Measurements from ENCODE around the gene NKX2-8. TPM values are rescaled to one million over a fixed set of nuclear protein-coding genes. Genes with fewer than 3 reads are reported as not detected.
A peak's percentile ranks its signal among the peaks of the same experiment; 100 is the strongest.

The NKX2-8 gene
- not detected in 2 replicates for total RNA-seq (2014; rRNA removed; shearing (Covaris generic))

DNA sequence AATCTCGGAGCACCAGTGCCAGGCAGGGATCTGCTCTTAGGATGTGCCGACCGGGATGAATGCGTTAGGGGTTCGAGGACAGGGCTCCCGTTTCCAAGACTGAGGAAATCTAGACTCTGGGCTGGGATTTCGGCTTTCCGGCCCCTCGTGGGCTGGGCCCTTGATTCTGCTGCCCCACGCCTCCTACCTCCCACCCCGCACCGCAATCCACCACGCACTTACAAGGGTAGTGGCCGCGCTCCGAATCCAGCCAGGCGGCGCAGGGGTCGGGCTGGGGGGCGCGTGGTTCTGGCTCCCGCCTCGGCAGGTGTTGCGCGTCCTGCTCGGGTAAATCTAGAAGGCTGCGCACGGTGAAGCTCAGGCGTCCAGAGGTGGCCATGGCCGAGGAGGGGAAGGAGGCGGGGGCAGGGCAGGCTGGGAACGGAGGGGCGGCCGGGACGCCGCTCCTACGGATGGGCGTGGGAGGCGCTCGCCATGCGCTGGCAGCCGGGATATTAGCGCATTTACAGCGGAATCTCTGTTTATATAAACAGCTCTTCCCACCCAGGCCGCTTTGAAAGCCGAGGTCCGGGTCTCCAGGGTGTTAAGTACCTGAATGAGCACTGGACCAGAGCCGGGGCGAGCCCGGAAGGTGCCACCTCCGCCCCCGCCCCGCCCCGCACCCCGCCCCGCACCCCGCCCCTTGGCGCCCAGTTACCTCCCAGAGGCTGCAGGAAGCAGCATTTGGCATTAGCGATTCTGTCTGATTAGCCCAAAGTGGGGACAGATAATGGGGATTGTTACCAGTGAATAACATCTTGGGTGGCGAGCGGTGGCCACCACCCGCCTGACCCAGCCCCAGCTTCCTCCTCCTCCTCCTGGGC, at the start of gene NKX2-8:
TSS of gene NKX2-8 (minus strand) at position 604 of the 863 bp plus-strand sequence. CDS start at position 379, 225 bp downstream.
- no peak for DNase-seq (ENCODE audit: low spot score)

DNA sequence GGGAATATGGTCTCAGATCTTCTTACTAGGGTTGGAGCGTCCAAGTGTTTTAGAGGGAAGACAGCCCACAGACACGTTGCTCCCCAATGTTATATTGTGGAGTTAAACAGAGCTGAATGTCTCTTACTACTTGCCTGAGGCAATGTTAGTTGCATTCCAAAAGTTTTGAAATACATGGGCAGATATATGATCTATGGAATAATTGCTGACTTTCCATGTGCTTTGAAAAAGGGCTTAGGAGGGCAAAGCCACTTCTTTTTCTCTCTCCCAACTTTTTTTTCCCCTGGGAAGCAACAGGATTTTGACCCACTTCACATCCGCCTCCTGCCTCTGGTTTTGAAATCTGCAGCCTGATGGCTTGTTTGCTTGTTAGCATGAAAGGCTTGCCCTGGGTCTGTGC, 45.6 kb upstream of the NKX2-8 start:
- no peak for DNase-seq (ENCODE audit: low spot score)

DNA sequence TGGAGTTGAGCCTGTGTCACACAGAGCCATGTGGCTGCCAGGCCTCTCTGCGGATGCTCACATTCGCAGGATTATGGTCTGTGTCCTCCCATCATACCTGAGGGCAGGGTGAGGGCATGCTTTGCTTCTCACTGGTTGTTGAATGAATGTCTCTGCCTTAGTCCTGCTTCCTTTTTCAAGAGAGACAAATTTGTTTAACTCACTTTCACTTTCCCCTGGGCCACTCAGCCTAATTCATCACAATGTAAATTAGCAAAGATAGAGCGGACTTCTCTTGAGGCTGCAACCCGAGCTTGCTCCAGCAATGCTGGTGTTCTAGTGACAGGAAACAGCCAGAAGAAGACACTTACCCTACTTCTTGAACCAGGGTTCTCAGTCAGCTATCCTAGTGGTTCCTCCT, 43.7 kb upstream of the NKX2-8 start:
- DNase-seq (ENCODE audit: low spot score): no peak

DNA sequence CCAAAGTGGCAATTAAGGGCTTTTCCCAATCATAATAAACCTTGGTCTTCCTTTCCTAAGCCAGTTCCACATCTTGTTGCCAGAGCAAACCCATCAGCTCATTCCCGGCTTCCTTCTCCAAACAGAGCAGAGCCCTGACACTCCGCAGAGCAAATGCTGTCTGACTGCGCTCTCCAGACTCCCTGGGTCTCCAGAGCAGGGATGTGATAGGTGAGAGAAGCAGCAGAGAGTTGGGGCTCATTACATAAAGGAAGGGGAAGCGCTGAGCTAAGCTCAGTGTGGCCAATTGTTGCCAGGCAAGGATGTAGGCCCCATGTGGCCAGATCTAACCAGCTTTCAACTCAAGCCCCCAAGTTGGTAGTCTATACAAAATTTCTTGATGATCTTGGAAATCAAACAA, 43.0 kb upstream of the NKX2-8 start:
- no peak for DNase-seq (ENCODE audit: low spot score)

DNA sequence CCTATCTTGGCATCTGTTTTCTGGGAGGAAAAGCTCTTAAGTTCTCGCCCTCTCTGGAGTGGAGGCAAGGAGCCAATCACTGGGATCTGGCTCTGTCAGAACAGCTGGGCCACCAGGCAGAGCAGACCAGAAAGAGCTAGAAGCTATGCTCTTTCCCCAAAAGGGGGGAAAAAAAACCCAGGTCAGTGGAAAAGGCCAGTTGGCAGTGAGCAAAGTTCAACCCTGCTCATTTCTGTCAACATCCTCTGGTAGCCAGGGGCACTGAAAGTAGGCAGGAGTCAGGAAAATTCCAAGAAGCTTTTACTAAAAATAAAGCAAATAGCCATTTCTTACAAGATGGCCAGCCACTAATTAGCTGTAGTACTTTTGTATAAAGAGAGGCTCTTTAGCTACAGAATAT, 42.6 kb upstream of the NKX2-8 start:
- no peak for DNase-seq (ENCODE audit: low spot score)

DNA sequence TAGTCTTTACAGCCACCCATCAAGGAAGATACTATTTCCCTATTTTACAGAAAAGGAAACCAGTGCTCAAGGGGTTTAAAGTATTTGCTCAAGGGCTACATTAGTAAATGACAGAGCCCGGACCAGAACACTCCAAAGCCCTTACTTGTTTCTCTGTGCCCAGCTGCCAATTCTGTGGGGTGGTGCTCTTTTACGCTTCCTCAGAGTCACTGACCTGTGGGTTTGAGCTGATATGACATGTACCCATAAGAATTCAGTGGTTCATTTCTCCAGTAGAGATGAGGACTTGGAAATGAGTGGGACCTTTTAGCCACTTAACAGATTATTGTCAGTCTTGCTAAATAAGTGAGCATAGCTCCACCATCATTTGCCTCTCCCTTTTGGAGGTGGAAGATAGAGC, 37.4 kb upstream of the NKX2-8 start:
- no peak for DNase-seq (ENCODE audit: low spot score)

DNA sequence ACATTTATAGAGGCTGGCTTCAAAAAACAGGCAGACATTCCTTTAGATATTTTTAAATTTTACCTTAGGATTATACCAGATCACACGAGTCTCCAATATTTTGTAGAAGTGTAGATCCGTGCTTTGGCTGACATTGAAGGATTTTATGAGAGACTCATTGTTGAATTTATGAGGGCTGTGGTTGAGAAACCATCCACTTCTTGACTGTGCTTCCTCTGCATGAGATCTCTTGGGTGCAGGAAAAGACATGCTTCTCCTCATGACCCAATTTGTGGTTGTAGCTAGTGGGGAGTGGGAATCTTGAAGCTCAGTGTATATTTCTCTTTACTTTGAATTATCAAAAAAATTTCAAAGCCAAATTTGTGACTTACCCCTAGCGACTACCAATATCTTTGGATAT, 36.7 kb upstream of the NKX2-8 start:
- DNase-seq (ENCODE audit: low spot score): no peak

DNA sequence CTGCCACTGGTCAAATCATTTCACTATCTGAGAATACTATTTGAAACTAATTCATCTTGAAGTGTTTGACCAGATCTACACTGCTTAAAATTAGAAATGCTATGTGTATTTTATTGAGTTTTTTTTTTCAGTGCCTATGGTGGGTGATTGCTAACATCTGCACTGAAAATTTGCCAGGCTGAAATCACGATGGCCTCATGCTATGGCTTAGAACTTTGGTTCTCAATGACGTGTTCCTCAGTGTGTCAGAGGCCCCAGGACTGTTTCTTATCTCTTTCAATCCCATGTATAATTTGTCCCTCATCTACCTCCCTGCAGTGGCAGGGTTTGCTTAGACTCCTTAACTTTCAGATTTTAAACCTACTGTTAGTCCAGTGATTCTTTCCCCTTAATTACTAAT, 36.2 kb upstream of the NKX2-8 start:
- no peak for DNase-seq (ENCODE audit: low spot score)

DNA sequence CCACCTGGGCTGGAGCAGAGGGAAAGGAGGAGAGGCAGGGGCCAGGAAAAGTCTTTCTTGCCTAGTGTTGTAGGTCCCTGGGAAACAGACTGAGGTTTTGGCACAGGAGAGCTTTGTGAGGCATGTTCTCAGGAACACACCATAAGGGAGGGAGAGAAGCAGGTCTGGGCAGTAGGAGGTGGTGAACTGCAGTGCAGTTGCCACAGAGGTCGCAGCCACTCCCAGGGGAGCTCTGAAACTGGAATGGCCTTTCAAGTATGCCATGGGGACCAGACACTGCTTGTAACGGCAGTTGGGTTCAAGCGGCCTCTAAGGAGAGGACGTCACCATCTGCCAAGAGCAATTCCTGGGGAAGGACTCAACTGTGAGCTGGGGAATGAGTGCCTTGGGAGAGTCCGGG, 35.4 kb upstream of the NKX2-8 start:
- no peak for DNase-seq (ENCODE audit: low spot score)

DNA sequence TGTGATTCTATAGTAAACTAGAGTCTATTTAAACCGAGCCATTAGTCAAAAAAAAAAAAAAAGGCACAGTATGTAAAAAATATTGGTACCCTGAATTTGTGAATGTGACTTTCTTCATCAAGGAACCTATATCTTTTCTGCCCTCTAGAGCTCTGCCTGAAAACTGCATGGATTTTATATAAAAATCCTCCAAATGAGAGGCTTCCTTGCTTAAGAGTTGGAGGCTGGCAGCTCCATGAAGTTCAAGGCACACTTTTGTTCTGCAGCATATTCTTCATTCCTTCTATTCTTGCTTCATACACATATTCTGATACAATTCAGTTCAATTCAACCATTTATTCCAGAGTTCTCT, 23.1 kb upstream of the NKX2-8 start:
- DNase-seq (ENCODE audit: low spot score): no peak

DNA sequence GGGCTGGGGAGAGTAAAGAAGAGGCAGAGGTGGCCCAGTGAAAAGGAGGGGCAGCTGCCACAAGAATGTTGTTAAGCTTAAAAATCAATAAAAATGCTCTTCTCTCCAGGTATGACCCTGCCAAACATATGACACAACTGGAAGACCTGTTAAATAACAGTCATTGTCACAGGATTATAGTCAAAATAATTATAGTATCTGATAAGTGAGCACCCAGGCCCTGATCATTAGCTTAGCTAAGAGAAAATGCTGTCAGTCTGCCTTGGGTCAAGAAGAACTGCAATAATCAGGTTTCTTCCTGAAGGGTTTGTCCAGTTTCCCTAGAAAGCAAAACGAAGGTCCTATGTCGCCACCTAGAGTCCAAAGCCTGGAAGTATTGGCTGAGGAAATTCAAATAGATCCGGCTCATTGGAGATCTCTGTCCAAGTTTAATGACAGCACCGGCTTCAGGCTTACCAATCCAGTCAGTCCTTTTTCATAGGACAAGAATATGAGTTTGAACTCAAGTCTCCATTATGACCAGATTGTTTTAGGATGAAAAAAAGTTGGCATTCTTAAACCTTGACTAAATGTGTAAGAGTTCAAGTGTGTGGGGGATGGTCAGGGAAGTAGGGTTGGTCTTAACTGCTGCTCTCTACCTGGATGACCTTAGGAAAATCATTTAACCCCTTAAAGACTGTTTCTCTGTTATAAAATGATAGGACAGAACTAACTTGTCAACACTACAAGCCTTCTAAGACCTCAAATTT, 22.5 kb upstream of the NKX2-8 start:
- DNase-seq (ENCODE audit: low spot score): peak; percentile 89

DNA sequence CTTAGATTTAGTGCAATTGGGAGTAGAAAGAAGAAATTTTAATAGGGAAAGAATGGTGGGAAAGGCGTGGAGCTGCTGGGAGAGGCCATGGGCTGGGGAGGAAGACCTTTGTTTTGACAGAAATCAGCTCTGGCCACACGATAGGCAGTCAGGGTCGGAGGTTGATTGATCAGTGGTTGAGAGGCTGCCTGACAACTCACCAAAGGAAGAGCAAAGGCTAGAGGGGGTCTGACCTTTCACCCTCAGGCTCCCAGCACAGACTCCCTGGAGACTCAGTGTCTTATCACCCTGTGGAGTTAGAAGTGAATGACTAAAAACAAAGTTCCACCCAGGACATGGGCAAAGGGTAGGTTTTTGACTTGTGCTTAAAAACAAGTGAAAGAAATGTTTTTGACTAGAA, 18.0 kb upstream of the NKX2-8 start:
- DNase-seq (ENCODE audit: low spot score): no peak

DNA sequence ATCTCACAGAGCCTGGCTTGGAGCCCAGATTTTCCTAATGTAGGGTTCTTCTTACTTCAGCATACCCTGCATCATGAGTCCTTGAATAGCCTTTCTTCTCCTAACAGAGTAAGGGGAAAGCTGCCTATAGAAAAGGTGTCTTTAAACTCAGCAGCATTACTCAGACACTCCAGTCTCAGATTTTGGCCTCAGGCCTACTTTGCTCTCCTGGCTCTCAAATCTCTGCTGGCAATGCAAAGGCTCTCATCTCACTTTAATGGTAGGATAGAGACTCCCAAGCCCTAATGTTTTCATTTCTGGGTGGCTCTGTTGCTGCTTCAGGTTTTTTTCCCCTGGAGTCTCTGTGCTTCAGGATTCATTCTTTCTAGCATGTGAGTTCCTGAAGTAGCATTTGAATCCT, 9.1 kb upstream of the NKX2-8 start:
- no peak for DNase-seq (ENCODE audit: low spot score)

DNA sequence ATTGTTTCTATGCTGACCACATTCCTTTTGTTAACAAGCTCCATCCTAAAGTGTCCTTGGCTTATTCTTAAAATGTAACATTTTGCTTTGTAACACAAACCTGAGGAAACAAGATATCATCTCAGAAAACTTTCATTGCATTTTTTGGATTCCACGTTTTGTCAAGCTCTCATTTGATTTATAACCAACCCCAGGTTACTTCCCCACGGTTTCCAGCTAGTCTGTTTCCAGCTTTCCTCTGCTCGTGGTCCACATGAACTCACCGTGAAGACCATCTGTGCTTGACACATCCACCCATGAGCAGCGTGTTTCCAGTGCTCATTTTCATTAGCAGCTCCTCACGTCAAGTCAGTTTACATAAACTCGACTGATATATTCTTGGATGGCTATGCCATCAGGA, 6.4 kb upstream of the NKX2-8 start:
- no peak for DNase-seq (ENCODE audit: low spot score)

DNA sequence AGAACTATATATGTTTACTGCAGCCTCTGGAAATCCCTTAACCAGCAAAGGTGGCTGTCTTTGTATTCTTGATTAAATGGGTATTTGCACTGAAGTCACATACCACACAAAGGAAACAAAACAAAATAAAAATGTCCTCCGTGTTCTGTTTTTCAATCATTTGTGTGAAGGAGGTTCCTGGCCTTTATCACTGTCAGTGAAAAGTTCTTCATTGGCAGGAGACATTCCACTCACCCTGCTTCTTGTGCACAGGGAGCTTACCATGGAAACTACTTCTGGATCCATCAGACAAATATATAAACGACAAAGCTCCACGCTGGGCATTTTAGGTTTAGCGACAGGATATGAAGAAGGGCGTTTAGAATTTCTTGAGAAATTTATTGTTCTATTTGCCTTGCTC, 5.7 kb upstream of the NKX2-8 start:
- DNase-seq (ENCODE audit: low spot score): no peak

DNA sequence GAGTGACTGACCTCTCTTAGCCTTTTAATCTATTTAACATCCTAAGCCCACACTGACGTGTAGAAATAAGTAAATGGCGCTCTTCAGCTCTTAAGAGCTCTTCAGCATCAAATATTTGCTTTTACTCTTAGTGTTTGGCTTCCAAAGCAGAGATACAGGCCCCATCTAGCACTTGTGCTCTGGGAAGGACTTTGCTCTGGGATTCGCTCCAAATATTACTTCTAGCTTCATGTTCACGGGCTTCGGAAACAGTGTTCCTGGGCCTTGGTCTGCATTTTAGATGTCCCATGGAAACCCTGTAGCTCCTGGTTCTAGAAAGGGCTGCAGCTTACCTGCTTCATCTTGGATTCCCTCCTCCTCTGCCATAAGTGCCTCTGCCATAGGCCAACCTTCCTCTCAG, 2.7 kb upstream of the NKX2-8 start:
- DNase-seq (ENCODE audit: low spot score): no peak

DNA sequence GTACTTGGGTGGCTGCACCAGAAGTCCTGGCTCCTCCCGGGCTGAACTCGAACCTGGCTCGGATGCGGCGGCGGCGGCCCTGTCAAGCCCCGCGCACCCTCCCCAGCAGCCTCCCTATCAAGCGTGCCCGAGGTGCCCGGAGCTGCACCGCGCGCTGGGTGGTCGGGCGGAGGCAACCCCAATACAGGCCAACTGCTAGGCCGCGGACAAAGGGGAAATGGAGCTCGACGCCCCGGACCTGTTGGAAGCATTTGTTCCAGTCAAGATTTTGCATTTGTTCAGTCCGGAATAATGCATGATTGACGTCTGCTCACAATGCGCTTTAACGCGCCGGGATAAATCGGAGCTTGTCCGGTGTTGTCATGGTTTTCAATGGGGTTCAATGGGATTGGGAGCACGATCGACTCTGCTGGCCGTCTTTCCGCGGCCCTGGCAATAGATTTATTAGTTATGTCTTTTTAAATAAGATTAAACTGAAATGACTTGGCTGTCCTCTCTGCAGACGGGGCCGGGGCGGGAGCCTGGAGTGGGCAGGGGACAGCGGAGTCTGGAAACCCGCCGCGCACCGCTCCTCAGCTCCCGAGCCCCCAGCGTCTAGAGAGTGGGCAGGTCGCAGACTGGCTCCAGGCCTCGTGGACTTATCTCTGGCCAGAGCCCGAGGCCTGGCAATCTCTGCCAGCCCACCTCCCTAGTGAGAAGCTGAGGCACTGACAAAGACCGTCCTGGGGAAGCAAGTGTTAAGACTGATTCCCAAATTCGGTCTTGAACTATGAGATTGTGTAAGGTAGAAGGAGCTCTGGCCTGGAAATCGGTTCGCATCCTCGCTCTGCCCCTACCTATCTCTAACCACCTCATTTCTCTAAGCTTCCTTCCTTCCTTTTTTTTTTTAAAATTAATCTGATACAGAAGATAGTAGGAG, 1.7 kb upstream of the NKX2-8 start:
- DNase-seq (ENCODE audit: low spot score): no peak

DNA sequence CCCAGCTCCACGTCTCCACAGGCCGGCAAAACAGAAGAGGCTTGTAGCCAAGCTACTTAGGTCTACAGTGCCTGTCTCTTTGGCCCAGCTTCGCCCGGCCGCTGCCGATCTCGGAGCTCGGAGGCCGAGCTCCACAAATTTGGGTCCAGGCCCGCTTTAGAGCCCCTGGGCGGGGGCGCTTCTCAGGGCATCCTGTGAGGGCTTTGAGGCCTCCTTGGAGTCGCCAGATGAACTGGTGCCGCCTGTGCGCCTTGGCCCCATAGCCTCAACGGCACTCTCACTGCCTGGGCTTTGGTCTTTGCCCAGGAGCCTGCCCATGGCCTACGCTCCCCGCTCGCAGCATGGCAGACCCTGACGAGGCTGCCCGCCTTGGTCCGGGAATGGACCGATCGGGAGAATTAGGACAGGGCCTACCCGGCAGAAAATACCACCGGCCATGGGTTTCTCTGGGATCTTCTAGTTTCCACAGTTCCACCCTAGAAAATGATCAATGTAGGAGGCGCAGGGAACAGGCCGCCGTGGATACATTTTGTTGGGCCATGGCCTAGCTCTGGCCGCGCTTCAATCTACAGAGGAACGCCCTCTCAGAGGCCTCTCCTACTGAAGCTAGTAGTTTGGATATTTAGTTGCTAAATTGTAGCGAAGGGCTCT, 953 bp upstream of the NKX2-8 start:
- no peak for DNase-seq (ENCODE audit: low spot score)

DNA sequence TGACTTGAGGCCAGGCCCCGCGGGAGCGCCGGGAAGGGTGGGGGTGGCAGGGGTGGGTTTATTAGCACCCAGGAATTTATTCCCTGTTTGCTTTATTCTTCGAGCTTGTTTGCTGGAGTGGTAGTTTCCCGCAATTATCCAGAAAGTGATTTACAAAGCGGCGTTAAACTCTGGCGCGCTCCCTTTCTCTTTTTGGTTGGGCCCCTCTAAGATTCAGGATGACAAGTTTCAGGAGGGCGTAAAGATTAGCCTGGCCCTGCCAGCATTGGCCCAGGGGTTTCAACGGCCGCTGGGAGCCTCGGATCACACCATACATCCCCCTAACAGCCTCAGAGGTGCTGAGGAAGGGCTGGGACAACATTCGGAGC, 444 bp upstream of the NKX2-8 start:
- DNase-seq (ENCODE audit: low spot score): no peak

DNA sequence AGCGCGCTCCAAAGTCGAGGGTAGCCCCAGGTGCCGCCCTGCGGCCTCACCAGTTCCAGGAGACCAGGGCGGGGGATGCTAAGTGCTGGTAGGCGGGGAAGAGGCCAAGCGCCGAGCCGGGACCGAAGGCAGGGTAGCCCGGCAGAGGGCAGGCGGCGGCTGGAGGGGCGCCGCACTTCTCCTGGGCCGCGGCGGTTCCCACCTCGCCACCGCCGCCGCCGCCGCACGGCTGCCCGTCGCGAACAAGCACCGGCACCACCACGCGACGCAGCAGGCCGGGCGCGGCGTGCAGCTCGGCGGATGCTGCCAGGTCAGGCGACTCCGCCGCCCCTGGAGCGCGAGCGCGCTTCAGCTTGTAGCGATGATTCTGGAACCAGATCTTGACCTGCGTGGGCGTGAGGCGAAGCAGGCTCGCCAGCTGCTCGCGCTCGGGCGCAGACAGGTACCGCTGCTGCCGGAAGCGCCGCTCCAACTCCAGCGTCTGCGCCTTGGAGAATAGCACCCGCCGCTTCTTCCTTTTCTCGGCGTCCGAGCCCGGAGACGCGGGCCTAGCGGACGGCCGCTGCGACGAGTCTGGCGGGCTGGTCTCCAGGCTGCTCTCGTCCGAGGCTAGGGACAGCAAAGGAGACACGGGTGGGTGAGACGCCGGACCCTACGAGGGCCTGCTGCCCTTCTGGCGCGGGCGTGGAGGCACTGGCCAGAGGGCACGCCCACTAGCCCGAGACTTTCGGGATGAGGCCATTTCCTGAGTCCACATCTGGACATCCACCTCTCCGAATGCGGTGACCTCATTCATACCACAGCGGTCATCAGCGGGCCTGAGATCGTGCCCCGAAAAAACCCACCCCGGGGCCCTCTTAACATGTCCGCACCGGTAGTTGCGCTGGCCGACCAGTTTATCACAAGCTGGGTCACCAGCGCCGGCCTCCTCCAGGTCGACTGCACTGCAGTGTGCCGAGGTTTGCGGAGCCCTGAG, 1.3 kb downstream of the NKX2-8 start:
- no peak for DNase-seq (ENCODE audit: low spot score)
